Left ventricle myocardium inferior (tissue), 1 donor: Measurements from ENCODE around the gene CLIP4. TPM values are rescaled to one million over a fixed set of nuclear protein-coding genes. Genes with fewer than 3 reads are reported as not detected.

Experiments used
- DNase-seq: peaks from one replicate; pipeline ENCODE4 v3.0.0-alpha.2; 2020
- H3K27ac ChIP-seq: fragments of 200-600 bp; replicated peaks from 2 replicates; pipeline ENCODE4 v1.8.0; 2021
- H3K27me3 ChIP-seq: fragments of 200-600 bp; 2 replicates; pipeline ENCODE4 v1.8.0; 2021; ENCODE audit warnings: low read depth
- H3K36me3 ChIP-seq: fragments of 200-600 bp; 2 replicates; pipeline ENCODE4 v1.8.0; 2021
- H3K4me1 ChIP-seq: fragments of 200-600 bp; 2 replicates; pipeline ENCODE4 v1.8.0; 2021
- H3K4me3 ChIP-seq: fragments of 200-600 bp; 2 replicates; pipeline ENCODE4 v1.8.0; 2021; ENCODE audit warnings: mild to moderate bottlenecking, moderate library complexity
- H3K9me3 ChIP-seq: fragments of 200-600 bp; replicated peaks from 2 replicates; pipeline ENCODE4 v1.8.0; 2021
- intact Hi-C: fragments of 100-400 bp; cut with micrococcal nuclease; formaldehyde crosslinking; loops from one replicate; pipeline ENCODE4 v1.11.0; 2022
- total RNA-seq: library from RNA; stranded (reverse); fragmentation: NEBNext Ultra II Directional; extraction: Animal tissue kit (Norgen Biotek cat#: 25700); gene quantifications from one replicate; pipeline ENCODE4 v1.2.1, GENCODE V29; 2021
- TF ChIP-seq, protein P1 (sequence below): fragments of 200-600 bp; IDR thresholded peaks from 2 replicates; pipeline ENCODE4 v1.8.0; 2021; ENCODE audit warnings: antibody characterized with exemption, mild to moderate bottlenecking, borderline replicate concordance
- donor health status: DM: no; HTN: yes; CAD: no; lungs with severe emphysema.

CLIP4 gene
- total RNA-seq, 1 donor from 2014 or later: 33.6 TPM

GRCh38 chr2:29223257-29223656 lies 108.0 kb downstream of the CLIP4 start:
- H3K27ac ChIP-seq: no peak overlapping the region
- peaks cover 4% of the 10 kb centered on the region for H3K4me1 ChIP-seq
- DNase-seq: no peak
- intact Hi-C loops: no loop called here
- no peaks in the 10 kb centered on the region for H3K9me3 ChIP-seq
- TF ChIP-seq, protein P1, sequence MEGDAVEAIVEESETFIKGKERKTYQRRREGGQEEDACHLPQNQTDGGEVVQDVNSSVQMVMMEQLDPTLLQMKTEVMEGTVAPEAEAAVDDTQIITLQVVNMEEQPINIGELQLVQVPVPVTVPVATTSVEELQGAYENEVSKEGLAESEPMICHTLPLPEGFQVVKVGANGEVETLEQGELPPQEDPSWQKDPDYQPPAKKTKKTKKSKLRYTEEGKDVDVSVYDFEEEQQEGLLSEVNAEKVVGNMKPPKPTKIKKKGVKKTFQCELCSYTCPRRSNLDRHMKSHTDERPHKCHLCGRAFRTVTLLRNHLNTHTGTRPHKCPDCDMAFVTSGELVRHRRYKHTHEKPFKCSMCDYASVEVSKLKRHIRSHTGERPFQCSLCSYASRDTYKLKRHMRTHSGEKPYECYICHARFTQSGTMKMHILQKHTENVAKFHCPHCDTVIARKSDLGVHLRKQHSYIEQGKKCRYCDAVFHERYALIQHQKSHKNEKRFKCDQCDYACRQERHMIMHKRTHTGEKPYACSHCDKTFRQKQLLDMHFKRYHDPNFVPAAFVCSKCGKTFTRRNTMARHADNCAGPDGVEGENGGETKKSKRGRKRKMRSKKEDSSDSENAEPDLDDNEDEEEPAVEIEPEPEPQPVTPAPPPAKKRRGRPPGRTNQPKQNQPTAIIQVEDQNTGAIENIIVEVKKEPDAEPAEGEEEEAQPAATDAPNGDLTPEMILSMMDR: no peak
- H3K36me3 ChIP-seq: no peaks in the 10 kb centered on the region
- no peak overlapping the region for H3K4me3 ChIP-seq
- peaks cover 62% of the 10 kb centered on the region for H3K27me3 ChIP-seq

DNA sequence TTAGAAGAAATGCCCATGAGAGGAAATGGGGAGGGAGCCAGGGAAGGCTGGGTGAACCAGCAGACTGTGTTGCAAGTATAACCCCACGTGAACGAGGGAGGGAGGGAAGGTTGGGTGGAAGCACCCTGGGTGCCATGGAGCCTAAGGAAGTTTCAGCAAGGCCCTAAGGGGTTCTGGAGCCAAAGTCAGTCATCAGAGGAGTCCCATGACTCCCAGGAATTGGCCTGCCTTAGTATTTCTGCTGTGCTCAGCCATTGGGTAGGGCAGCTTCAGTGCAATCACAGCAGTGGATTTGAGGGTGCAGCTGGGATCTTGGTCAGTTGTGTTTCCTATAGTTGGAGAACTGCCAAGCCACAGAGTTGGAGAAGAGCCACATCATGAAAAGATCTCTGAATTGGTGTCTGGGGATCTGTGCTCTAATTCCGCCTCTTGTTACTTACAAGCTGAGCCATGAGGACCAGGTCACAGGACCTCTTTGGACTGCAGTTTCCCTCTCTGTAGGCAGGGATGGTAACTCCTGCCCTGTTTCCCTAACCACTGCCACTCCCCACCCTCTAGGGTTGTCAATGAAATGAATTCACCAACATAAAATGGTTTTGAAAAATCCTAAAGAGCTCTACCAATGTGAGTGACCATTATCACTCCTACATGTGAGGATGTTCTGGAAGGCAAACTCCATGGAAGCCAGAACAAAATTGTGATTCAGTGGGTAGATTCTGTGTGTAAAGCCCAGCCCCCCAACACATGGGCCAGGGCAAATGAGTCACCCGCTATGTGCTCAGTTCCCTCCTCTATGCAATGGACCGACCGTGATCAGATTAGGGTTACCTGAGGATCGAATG lies 108.9 kb downstream of the CLIP4 start:
- TF ChIP-seq, protein P1: no peak
- Histone ChIP-seq H3K27ac (no peak overlapping the region), H3K9me3 (no peaks in the 10 kb centered on the region), H3K4me1 (peaks cover 4% of the 10 kb centered on the region), H3K4me3 (no peak overlapping the region), H3K27me3 (peaks cover 69% of the 10 kb centered on the region), H3K36me3 (no peaks in the 10 kb centered on the region)
- no peak for DNase-seq
- intact Hi-C loops: no loop called here

DNA sequence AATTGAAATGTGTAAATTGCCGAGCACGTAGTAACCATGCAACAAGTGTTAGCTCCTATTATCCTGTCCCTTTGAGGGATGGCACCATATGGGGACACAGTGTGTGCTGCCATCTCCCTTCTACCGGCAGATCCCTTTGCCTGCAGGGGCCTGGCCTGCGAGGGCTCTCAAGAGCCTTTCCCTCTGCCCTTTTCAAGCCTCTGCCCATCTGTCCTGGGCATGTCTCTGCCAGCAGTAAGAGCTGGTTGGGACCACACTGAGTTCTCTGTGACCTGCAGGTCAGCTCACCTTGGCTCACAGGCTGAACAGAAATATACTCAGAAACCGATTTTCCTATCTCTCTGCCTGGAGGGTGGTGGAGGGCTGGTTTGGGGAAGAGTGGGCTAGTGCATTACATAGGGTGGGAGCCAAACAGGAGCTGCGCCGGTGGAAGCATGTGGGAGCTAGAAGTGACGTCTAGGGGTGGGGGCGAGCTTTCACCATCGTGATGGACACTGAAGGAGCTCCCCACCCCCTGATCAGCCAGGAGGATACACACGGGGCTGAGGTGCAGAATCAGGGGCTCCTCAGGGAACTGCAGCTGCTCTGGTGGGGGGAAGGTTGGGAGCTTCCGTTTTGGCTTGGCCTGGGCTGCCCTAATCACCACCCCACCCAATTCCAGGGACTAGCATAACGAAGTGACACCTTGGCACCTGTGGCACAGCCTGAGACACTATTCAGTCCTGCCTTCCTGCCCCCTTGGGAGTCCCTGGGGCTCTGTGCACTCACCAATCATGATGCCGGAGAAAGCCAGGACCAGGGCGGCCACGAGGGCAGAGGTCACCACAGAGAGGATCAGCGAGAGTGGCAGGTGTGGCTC lies 109.7 kb downstream of the CLIP4 start:
- no peak overlapping the region for H3K27ac ChIP-seq
- intact Hi-C loops: no loop called here
- no peaks in the 10 kb centered on the region for H3K36me3 ChIP-seq
- H3K4me3 ChIP-seq: no peak overlapping the region
- TF ChIP-seq, protein P1: no peak
- H3K9me3 ChIP-seq: no peaks in the 10 kb centered on the region
- H3K4me1 ChIP-seq: peaks cover 4% of the 10 kb centered on the region
- DNase-seq: no peak
- H3K27me3 ChIP-seq: peaks cover 73% of the 10 kb centered on the region

GRCh38 chr2:29225814-29226213 lies 110.6 kb downstream of the CLIP4 start:
- TF ChIP-seq, protein P1: no peak

DNA sequence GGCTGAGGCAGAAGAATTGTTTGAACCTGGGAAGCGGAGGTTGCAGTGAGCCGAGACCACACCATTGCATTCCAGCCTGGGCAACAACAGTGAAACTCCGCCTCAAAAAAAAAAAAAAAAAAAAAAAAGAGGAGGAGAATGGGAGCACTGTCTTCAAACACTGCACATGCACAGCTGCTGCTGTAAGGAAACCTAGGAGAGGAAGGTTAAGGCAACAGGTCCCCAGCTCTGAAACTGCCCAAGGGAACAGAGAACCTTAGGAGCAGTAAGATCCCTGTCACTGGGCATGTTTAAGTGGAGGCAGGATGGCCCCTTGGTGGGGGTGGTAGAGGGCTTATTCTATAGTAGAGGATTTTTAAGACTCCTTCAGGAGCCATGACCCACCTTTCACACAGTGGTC lies 111.2 kb downstream of the CLIP4 start:
- Histone ChIP-seq H3K27me3 (peaks cover 70% of the 10 kb centered on the region), H3K4me3 (no peak overlapping the region), H3K4me1 (peaks cover 4% of the 10 kb centered on the region), H3K27ac (no peak overlapping the region), H3K9me3 (no peaks in the 10 kb centered on the region), H3K36me3 (no peaks in the 10 kb centered on the region)
- TF ChIP-seq, protein P1: no peak
- no peak for DNase-seq
- intact Hi-C loops: no loop called here

More at GRCh38 chr2:29225814-29226213, 110.6 kb downstream of the CLIP4 start:
- DNase-seq: no peak
- Histone ChIP-seq H3K9me3 (no peaks in the 10 kb centered on the region), H3K36me3 (no peaks in the 10 kb centered on the region), H3K27me3 (peaks cover 75% of the 10 kb centered on the region), H3K4me1 (peaks cover 4% of the 10 kb centered on the region), H3K27ac (no peak overlapping the region), H3K4me3 (no peak overlapping the region)
- intact Hi-C loops: no loop called here
